Inflammatory macrophage treated with lipopolysaccharide for 4 hours (primary cell): ENCODE measurements around the gene SLC25A6.
A peak's percentile ranks its signal among the peaks of the same experiment; 100 is the strongest.
"Not testable (repeated sequence)": the region's sequence is repeated elsewhere in the genome, so short reads cannot be mapped to it uniquely, and the experiment has no call there.

Source experiments
- DNase-seq: peaks from one replicate; pipeline ENCODE4 v3.0.0-alpha.2; 2020

SLC25A6 gene

GRCh38 chrX:1351981-1352714 lies 39.8 kb downstream of the SLC25A6 start:
- DNase-seq = no peak

DNA sequence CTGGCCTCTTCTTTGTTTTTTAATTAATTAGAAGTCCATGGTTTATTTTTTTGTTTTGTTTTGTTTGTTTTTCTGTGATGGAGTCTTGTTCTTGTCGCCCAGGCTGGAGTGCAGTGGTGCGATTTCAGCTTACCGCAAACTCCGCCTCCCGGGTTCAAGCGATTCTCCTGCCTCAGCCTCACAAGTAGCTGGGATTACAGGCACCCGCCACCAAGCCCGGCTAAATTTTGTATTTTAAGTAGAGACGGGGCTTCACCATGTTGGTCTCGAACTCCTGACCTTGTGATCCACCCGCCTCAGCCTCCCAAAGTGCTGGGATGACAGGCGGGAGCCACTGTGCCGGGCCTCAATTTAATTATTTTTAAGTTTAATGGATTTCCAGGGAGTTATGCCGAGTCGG lies 42.3 kb downstream of the SLC25A6 start:
- not testable (repeated sequence) for DNase-seq

- peak; percentile 92 for DNase-seq
Measured at GRCh38 chrX:1341545-1342184, 50.2 kb downstream of the SLC25A6 start.

DNA sequence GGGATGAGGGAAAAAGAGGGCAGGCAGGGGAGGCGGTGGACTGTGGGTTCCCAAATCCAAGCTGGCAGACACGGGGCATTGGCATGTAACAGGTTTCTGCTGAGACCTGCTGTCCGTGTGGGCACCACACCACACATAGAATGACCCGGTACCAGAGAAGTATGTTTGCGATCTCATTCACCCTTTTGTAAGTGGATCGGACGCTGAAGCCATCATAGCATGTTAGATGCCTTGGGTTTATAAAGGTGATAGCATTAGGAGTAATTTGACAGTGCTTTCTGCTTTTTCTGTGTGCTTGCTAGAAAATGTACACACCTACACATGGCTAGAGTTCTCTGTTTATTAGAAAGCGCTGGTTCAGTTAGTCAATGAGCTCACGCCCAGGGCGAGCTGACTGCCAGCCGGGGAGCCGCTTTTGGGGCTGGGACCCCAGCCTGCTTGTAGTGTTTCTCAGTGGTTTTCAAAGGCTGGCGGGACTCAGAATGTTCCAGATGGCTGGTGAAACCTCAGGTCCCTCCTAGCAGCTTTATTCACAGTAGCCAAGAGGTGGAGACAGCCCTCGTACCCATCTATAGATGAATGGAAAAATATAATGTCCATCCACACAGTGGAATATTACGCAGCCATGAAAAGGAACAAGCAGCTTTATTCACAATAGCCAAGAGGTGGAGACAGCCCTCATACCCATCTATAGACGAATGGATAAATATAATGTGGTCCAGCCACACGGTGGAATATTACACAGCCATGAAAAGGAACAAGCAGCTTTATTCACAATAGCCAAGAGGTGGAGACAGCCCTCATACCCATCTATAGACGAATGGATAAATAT lies 54.7 kb downstream of the SLC25A6 start:
- DNase-seq = peak; percentile 27

DNA sequence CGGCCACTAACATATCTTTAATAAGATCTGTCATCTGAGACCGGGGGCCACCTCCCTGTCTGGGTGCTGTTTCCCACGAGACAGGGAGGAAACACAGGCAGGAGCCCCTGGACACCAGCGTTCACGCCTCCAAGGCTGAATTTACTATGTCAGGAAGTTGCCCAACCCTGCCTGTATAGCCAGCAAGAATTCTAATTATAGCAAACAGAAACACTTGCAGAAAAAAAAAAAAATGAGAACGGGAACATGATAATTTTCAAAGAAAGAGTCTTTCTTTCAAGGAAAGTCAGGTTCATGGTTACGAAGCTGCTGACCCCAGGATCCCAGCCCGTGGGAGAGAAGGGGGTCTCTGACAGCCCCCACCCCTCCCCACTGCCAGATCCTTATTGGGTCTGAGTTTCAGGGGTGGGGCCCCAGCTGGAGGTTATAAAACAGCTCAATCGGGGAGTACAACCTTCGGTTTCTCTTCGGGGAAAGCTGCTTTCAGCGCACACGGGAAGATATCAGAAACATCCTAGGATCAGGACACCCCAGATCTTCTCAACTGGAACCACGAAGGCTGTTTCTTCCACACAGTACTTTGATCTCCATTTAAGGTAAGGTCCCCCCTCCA lies 55.5 kb downstream of the SLC25A6 start, which contains the start of gene IL3RA:
Gene IL3RA, plus strand, starts transcription at position 455 of the 613 bp plus-strand sequence. CDS start 4,981 bp downstream, outside the sequence.
- peak; percentile 96 for DNase-seq
